ENCODE measurements around the gene THAP2.

Gene THAP2

DNA sequence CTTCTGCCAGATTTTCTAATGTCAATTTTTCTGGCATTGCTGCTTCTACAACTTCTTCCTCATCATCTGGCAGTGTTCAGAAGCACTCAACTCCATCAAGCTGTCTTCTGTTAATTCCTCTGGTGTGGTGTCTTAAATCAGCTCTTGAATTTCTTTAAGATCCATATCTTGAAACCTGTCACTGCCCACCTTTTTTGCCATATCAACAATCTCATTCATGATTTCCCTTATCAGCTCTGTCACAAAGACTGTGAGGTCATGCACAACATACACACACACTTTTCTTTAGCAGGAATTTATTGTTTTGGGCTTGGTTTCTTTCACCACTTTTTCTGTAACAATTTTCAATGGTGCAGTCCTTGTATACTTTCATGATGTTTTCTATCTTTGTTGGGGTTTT lies 7.2 kb downstream of the THAP2 start:
- TF ChIP-seq, protein P1, sequence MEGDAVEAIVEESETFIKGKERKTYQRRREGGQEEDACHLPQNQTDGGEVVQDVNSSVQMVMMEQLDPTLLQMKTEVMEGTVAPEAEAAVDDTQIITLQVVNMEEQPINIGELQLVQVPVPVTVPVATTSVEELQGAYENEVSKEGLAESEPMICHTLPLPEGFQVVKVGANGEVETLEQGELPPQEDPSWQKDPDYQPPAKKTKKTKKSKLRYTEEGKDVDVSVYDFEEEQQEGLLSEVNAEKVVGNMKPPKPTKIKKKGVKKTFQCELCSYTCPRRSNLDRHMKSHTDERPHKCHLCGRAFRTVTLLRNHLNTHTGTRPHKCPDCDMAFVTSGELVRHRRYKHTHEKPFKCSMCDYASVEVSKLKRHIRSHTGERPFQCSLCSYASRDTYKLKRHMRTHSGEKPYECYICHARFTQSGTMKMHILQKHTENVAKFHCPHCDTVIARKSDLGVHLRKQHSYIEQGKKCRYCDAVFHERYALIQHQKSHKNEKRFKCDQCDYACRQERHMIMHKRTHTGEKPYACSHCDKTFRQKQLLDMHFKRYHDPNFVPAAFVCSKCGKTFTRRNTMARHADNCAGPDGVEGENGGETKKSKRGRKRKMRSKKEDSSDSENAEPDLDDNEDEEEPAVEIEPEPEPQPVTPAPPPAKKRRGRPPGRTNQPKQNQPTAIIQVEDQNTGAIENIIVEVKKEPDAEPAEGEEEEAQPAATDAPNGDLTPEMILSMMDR (IDR thresholded peaks at IDR 0.05) = no peak
- Histone ChIP-seq H3K4me1 (ENCODE audit: control insufficient read depth in 1 of 2, insufficient read depth in 1 of 2, low read depth in 1 of 2, low read length in 1 of 2) (no peaks in the 10 kb centered on the region), H3K27me3 (no peaks in the 10 kb centered on the region), H3K27ac (no peak overlapping the region), H3K4me3 (ENCODE audit: low read depth in 1 of 2, low read length in 1 of 2) (no peak overlapping the region), H3K36me3 (no peaks in the 10 kb centered on the region), H3K9me3 (no peaks in the 10 kb centered on the region)

DNA sequence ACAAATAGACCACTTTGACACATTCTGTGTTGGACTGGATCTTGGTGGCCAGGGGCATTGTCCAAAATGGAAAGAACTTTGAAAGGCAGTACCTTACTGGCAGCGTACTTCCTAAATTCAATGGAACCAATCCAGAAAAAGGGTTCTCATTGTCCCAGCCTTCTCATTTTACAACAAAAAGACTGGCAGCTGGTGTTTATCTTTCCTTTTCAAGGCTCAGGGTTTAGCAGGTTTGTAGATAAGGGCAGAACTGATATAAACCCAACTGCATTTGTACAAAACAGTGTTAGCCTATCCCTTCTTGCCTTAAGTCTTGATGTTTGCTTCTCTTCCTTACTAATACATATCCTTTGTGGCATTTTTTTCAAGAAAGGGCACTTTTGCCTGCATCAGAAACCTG lies 7.7 kb downstream of the THAP2 start:
- no peaks in the 10 kb centered on the region for H3K9me3 ChIP-seq
- no peaks in the 10 kb centered on the region for H3K36me3 ChIP-seq
- no peak overlapping the region for H3K4me3 ChIP-seq (ENCODE audit: low read depth in 1 of 2, low read length in 1 of 2)
- H3K27ac ChIP-seq = no peak overlapping the region
- TF ChIP-seq, protein P1 (IDR thresholded peaks at IDR 0.05) = no peak
- no peaks in the 10 kb centered on the region for H3K4me1 ChIP-seq (ENCODE audit: control insufficient read depth in 1 of 2, insufficient read depth in 1 of 2, low read depth in 1 of 2, low read length in 1 of 2)
- no peaks in the 10 kb centered on the region for H3K27me3 ChIP-seq

DNA sequence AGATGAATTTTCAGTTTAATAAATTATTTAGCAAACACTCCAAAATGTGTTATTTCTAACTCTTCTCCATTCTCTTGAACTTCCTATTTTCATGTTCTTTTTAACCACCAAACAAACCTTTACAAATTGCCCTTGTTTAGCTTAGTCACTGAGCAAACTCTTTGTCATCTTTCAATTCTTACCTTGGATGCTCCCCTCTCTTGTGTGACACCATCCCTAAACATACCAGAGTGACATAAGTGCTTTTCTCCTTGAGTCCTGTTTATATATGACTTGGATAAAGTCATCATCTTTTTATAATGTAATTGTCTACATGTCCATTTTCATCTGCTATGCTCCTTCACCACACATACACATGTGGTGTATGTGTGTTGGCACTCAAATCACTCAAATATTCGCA lies 18.4 kb downstream of the THAP2 start:
- TF ChIP-seq, protein P1 (IDR thresholded peaks at IDR 0.05) = no peak
- Histone ChIP-seq H3K9me3 (no peaks in the 10 kb centered on the region), H3K27ac (no peak overlapping the region), H3K4me1 (ENCODE audit: control insufficient read depth in 1 of 2, insufficient read depth in 1 of 2, low read depth in 1 of 2, low read length in 1 of 2) (peaks cover 12 to 13% of the 10 kb centered on the region in 2 experiments), H3K4me3 (ENCODE audit: low read depth in 1 of 2, low read length in 1 of 2) (no peak overlapping the region), H3K27me3 (no peaks in the 10 kb centered on the region), H3K36me3 (no peaks in the 10 kb centered on the region)

DNA sequence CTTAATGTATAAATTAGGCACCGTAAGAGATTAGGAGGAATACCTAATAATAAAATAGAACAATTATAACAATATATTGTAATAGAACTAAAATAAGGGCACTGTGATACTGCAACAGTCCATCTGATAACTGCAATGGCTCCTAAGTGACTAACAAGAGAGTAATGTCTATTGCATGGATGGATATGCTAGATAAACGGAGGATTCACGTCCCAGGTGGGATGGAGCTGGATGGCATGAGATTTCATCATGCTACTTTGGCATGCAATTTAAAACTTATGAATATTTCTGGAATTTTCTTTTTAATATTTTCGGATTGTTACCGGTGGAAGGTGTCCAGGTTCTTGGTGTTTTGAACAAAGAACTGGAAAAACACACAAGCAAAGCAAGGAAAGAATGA lies 19.5 kb downstream of the THAP2 start:
- Histone ChIP-seq H3K4me3 (ENCODE audit: low read depth in 1 of 2, low read length in 1 of 2) (no peak overlapping the region), H3K27me3 (no peaks in the 10 kb centered on the region), H3K27ac (no peak overlapping the region), H3K4me1 (ENCODE audit: control insufficient read depth in 1 of 2, insufficient read depth in 1 of 2, low read depth in 1 of 2, low read length in 1 of 2) (peaks cover 12 to 13% of the 10 kb centered on the region in 2 experiments), H3K36me3 (no peaks in the 10 kb centered on the region), H3K9me3 (no peaks in the 10 kb centered on the region)
- TF ChIP-seq, protein P1 (IDR thresholded peaks at IDR 0.05) = no peak

DNA sequence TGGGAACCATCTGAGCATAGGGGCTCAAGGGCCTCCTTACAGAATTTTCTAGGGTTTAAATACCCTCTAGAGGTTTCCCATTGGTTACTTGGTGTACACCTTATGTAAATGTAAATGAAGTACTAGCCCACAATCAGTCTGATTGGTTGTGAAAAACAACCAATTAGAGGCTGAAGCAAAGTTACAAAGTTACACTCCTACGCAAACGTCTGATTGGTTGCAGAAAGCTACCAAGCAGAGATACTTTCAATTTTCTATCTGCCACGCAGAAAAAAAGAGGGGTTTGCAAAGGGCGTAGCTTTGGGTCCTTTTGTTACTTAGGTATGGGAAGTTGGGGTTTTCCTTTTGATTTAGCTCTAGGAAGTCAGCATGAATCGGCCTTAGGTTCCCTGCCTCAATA lies 20.0 kb downstream of the THAP2 start:
- Histone ChIP-seq H3K36me3 (no peaks in the 10 kb centered on the region), H3K9me3 (no peaks in the 10 kb centered on the region), H3K4me3 (ENCODE audit: low read depth in 1 of 2, low read length in 1 of 2) (no peak overlapping the region), H3K27me3 (no peaks in the 10 kb centered on the region), H3K4me1 (ENCODE audit: control insufficient read depth in 1 of 2, insufficient read depth in 1 of 2, low read depth in 1 of 2, low read length in 1 of 2) (peaks cover 12 to 13% of the 10 kb centered on the region in 2 experiments), H3K27ac (no peak overlapping the region)
- TF ChIP-seq, protein P1 (IDR thresholded peaks at IDR 0.05) = no peak
